ENCODE results near the gene MEIKIN. TPM values are rescaled to one million over a fixed set of nuclear protein-coding genes. Genes with fewer than 3 reads are reported as not detected.
"Not testable (repeated sequence)": the region's sequence is repeated elsewhere in the genome, so short reads cannot be mapped to it uniquely, and the experiment has no call there.

Gene MEIKIN
- total RNA-seq, 1 donor from 2014 or later: not detected

DNA sequence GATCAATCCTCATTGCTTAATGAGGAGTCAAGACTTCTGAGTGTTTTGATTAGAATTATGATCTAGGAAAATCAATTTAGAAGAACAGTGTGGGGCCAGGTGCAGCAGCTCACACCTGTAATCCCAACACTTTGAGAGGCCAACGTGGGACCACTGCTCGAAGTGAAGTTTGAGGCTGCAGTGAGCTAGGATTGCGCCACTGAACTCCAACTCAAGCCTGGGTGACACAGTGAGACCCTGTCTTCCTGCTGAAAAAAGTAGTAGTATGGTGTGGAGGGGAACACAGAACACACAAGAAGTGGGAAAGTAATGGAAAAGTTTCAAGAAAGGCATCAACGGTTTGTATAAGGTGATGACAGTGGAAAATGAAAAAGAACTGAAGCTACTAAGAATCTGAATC, 157.7 kb downstream of the MEIKIN start:
- ATAC-seq (no peak), DNase-seq (no peak)
- intact Hi-C loops (cut with micrococcal nuclease): no loop called here

DNA sequence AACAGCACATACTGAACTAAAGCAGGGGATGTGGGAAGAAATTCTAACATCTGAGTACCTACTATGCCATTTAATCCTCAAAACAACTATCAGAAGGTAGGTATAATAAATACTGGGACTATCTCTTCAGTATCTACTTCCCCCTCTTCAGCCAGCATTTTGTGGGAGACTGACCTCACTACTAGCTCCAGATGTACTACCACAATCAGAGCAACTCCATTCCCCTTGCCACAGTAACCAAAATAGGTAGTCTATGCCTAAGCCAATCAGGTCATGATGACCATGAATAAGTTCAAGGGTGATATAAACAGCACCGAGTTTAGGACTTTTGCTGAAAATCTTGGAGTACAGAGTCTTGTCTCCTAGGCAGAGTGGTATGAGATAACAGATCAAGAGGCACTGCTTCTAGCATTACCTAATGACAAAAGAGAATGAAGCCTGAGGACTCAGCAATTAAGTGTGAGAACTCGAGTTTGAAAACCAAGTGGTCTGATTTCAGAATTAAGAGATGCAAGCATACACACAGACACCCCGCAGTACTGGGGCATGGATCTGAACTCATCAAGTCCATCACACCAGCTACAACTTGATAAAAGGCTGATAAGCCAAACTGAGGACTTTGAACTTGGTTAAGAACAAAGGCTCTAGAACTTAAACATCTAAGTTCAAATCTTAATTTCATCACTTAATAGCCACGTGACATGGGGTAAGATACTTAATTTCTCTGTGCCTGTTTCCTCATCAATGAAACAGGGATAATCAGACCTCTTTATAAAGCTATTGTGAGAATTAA, 158.4 kb downstream of the MEIKIN start:
- intact Hi-C loops (cut with micrococcal nuclease): no loop called here
- DNase-seq (no peak), ATAC-seq (peak; percentile 62)

DNA sequence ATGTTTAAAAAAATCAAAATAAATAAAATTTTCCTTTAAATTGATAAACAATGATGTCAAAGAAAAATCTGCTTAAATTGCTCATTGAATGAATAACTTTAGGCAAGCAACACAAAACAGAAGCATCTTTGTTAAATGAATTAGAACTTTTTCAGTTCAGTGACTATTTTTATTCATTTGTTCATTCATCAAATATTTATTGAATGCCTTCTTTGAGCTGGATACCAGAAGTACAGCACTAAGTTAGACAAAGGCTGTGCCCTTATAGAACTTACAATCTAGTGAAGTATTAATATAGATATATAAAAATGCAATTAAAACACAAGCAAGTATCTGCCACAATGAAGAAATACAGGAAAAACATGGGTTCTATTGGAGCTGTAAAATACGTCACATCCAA, 159.4 kb downstream of the MEIKIN start:
- intact Hi-C loops (cut with micrococcal nuclease): no loop called here
- DNase-seq: no peak
- no peak for ATAC-seq

DNA sequence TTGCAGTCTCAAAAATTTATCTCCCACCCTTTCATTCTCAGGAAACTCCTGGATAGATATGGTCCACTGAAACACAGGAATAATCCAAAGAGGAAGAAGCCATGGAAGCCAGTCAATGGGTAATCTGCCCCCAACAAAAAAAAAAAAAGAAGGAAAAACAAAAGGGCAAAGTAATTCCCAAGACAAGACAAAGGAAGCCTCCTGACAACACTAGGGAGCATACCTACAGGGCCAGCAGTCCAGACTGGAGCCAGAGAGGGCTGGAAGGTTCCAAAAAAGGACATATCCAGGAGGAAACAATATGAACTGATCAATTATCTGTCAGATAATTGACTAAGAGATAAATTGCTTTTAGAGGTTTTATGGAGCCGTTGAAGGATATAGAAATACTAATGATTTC, 161.6 kb downstream of the MEIKIN start:
- ATAC-seq: no peak

DNA sequence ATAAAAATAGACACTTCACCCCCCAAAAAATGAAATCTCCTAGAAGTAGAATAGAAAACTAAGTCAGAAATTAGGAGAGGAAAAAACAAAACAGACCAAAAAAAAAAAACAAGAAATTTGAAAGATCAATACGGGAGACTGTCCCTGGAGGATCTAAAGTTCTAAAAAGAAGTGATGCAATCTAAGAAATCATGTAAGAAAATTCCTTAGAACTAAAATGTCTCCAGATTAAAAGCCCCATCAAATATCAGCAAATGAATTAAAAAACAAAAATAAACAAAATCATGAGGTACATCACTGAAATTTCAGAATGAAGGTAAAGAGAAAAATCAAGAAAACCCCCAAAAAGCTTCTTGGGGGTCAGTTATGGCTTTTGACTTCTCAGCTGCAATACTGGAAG, 162.1 kb downstream of the MEIKIN start:
- intact Hi-C loops (cut with micrococcal nuclease): no loop called here
- ATAC-seq: no peak
- no peak for DNase-seq

More for the DNA sequence above, 161.6 kb downstream of the MEIKIN start:
- no peak for DNase-seq
- intact Hi-C loops (cut with micrococcal nuclease): no loop called here

DNA sequence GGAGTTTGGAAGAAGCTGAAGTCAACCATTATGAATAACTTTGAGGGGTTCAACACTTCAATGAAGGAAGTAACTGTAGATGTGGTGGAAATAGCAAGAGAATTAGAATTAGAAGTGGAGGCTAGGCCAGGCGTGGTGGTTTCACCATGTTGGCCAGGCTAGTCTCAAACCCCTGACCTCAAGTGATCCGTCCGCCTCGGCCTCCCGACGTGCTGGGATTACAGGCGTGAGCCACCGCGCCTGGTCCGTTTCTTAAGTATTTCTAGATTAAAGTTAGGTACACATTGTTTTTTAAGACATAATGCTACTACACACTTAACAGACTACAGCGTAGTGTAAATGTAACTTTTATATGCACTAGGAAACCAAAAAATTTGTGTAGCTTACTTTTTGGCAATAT, 162.7 kb downstream of the MEIKIN start:
- ATAC-seq (no peak), DNase-seq (no peak)
- intact Hi-C loops (cut with micrococcal nuclease): no loop called here

DNA sequence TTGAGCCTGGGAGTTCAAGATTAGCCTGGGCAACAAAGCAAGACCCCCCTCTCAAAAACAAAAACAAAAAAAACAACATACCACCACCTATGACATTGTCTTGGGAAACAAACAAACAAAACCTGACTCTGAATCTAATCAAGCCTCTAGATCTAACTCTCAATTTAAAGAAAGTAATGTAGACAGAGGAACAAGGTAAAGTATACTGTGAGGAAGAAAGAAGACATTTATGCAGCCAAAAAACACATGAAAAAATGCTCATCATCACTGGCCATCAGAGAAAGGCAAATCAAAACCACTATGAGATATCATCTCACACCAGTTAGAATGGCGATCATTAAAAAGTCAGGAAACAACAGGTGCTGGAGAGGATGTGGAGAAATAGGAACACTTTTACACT, 167.3 kb downstream of the MEIKIN start:
- DNase-seq; intact Hi-C loops (cut with micrococcal nuclease); ATAC-seq: not testable (repeated sequence)

DNA sequence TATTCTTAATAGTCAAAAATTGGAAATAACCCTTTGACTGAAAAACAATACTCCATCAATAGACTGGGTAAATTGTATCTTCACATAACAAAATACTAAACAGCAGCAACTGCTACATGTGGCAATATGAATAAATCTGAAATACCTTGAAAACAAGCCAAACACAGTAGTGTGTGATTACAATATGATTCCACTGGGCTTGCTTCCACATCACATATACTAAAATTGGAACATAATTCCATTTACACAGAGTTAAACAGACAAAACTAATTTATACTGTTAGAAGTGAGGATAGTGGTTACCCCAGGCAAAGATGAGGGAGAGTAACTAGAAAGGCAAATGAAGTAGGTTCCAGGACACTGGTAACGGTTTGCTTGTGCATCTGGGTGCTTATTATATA, 169.0 kb downstream of the MEIKIN start:
- ATAC-seq: no peak
- intact Hi-C loops (cut with micrococcal nuclease): no loop called here
- DNase-seq: no peak

DNA sequence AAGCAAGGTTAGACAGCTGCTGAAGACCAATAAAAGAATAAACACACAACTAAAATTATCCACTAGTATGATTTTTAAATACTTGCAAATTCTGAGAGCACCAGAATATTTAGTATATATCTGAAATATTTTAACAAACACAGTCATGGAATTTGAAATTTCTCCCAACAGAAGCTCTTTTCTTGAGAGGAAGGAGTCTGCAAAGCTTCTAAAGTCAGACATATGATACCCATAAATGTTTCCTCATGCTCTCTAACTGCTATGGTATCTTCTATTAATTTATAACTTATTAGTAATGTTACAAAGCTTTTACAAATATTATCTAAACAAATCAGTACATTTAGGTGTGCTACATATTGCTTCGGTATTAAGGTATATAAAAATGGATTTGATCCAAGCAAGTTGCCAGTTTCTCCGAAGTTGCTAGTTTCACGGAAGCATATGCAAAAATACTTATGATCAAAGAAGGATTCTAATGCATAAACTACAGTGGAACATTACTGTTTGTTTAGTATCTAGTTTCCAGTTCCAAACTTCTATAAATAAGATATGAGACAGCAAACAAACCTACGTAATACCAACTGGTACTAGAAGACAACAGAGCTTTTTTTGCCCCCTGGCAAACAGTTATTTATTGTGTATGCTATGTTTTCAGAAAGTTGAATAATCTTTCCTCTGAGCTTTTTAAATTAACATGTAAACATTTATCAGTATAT, 170.7 kb downstream of the MEIKIN start:
- ATAC-seq (peak; percentile 31), DNase-seq (no peak)
- intact Hi-C loops (cut with micrococcal nuclease): no loop called here

DNA sequence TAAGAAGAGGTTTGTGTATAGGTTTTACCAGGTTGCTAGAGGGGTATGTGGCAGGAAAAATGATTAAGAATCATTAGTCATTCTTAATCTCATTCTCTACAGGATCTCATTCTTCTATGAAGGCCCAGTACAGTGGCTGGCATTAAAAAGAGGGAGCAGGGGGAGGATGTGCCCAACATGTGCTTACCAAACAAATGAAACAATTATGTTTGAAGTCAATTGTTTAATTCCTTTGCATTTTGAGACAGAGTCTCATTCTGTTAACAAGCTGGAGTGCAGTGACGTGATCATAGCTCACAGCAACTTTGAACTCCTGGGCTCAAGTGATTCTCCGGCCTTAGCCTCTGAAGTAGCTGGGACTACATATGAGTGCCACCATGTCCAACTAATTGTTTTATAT, 171.7 kb downstream of the MEIKIN start:
- DNase-seq (no peak), ATAC-seq (no peak)
- intact Hi-C loops (cut with micrococcal nuclease): no loop called here

DNA sequence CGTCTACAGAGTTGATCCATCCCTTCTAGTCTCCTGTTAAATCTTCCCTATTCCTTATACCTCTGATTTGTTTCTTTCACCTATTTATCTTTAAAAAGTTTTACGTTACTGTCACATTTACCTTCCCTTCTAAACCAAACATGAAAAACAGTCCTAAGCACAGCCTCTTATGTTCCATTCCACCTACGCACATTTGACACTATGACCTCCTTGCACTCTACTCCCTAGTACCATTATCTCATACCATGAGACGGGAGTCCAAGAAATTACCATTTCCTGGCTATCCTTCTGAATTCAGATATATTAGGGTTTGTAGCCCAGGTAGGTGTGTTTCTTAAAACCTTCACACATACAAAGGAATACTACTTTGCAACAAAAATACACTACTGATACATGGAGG, 173.8 kb downstream of the MEIKIN start:
- intact Hi-C loops (cut with micrococcal nuclease): no loop called here
- ATAC-seq (no peak), DNase-seq (no peak)

DNA sequence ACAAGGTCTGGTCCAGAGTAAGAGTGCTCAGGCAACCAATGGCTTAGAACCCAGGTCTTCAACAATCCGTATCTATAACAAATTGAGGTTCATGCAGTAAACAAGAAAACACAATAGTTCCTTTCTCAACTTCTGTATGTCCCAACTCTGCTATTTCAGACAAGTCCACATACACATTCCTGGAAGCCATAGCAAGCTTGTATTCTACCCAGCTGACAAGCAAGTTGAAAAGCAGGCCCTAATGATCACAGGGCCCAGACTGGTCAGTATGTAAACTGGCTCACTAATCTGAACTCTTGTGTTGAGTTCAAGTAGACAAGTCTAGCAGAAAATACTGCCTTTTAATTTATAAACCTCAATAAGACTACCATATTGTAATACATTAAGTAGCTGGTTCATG, 175.5 kb downstream of the MEIKIN start:
- DNase-seq: no peak
- intact Hi-C loops (cut with micrococcal nuclease): no loop called here
- no peak for ATAC-seq

DNA sequence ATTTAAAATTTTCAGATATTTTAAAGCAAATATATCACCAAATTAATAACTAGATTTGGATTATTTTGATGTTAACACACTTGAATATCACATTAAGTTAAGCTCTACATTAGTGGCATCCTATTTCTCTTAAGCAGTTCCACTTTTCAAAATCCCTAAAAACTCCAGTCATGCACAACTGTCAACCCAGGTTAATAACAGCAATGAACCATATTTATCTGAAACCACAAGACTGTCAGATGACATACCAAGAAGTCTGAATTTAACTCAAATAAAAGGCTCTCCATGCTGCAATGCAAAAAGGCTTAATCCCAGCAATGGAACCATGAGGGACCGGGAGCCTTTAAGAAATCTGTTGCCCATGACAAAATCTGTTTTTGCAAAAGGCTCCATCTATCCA, 176.1 kb downstream of the MEIKIN start:
- DNase-seq (no peak), ATAC-seq (no peak)
- intact Hi-C loops (cut with micrococcal nuclease): no loop called here

DNA sequence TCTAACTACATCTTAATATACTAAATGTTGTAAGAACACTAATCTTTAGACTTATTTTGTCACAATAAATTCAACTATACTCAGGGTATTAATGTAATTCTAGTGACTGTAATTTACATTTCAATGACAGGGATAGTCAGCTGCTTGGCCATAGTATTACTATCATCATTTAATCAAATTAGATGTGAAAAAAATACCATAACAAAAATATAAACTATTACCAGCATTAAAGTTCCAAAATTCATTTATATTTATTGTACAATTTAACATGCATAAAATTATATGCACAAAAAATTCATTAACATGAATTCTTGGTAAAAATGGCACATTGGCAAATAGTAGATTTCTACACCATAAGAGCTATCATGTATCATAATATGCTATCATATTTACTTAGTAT, 177.6 kb downstream of the MEIKIN start:
- intact Hi-C loops (cut with micrococcal nuclease): no loop called here
- no peak for ATAC-seq
- DNase-seq: no peak

DNA sequence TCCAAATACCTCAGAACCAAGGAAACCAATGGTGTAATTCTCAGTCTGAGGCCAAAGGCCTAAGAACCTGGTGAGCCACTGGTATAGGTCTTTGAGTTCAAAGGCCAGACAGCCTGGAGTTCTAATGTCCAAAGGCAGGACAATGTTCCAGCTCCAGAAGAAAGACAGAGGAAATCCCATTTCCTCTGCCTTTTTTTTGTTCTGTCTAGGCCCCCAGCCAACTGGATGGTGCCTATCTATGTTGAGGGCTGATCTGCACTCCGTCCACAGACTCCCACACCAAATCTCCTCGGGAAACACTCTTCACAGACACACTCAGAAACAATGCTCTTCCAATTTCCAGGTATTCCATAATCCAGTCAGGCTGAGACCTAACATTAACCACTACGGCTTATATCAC, 178.8 kb downstream of the MEIKIN start:
- no peak for DNase-seq
- intact Hi-C loops (cut with micrococcal nuclease): no loop called here
- ATAC-seq: peak; percentile 58

DNA sequence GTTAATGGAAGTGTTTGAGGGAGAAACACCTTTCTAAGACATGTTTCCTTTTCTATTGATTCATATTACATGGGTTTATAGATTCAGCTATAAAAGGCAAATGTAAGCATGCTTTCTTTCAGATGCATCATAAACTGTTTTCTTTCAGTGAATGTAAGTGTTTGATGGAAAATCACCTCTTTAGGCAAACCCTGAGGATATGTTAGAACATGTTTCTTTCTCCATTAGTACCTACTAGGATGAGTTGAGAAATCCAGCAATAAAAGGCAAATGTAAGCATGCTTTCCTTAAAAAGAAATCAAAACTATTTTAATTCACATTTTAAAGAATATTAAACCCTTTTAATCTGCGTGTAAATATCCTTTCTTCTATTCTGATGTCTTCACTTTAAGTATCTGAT, 180.2 kb downstream of the MEIKIN start:
- ATAC-seq (no peak), DNase-seq (no peak)
- intact Hi-C loops (cut with micrococcal nuclease): no loop called here

DNA sequence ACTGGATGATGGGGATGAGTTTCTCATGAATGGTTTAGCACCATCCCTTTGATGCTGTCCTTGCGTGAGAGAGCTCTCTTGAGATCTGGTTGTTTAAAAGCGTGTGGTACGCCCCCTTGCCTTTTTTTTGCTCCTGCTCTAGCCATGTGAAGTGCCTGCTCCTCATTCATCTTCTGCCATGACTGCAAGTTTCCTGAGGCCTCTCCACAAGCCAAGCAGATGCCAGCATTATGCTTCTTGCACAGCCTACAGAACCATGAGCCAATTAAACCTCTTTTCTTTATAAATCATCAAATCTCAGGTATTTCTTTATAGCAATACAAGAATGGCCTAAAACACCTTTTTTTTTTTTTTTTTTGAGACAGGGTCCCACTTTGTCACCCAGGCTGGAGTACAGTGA, 181.5 kb downstream of the MEIKIN start:
- intact Hi-C loops (cut with micrococcal nuclease): no loop called here
- no peak for ATAC-seq
- DNase-seq: no peak

DNA sequence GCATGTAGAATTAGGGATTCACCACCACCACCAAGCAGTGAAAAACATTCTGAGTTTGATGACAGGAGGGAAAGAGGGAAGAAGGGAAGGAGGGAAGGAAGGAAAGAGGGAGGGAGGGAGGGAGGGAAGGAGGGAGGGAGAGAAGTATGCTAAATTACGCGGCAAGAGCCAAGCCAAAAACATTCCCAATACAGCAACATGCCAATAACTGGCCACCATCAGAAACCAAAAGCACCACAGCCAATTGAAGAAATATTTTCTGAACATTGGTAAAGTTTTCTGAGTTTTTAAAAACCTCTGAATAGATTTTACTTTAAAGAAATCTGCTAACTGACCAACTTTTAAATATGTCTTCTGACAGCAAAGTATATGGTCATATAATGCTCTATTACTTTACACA, 184.7 kb downstream of the MEIKIN start:
- intact Hi-C loops (cut with micrococcal nuclease): no loop called here
- ATAC-seq: no peak
- DNase-seq: no peak

DNA sequence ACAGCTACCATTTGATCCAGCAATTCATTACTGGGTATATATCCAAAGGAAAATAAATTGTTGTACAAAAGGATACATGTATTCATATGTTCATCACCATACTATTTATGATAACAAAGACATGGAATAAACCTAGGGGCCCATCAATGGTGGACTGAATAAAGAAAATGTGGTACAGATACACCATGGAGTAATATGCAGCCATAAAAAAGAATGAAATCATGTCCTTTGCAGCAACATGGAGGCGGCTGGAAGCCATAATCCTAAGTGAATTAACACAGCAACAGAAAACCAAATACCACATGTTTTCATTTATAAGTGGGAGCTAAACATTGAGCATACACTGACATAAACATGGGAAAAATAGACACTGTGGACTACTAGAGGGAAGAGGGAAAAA, 185.8 kb downstream of the MEIKIN start:
- no peak for DNase-seq
- intact Hi-C loops (cut with micrococcal nuclease): no loop called here
- ATAC-seq: no peak

DNA sequence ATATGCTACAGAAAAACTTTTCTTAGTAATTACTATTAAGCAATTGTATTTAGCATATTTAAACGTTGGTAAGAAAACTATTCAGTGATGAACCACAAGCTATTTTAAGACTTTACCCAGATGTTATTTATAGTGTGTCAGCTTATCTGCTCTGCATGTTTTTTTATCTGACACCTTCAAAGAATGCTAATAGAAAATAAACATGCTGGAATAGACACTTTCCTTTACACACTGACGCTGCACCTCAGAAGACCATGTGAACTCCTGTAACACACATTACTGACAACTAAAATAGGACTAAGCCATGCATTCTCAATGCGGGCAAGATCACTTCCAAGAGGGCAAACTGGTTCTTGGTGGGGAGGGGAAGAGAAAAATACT, 187.0 kb downstream of the MEIKIN start:
- DNase-seq: no peak
- peak; percentile 89 for ATAC-seq
- intact Hi-C loops (cut with micrococcal nuclease): no loop called here

All from left ventricle myocardium superior (tissue), 1 donor.